LHCN-M2 (cell line): ENCODE measurements around the gene FUT4. TPM values are rescaled to one million over a fixed set of nuclear protein-coding genes. Genes with fewer than 3 reads are reported as not detected.
"Not testable (repeated sequence)": the region's sequence is repeated elsewhere in the genome, so short reads cannot be mapped to it uniquely, and the experiment has no call there.

Experiments
- DNase-seq: peaks from one replicate; pipeline ENCODE4 v3.0.0-alpha.2; 2012; ENCODE audit warnings: low read depth
- total RNA-seq: library from RNA; depleted of rRNA; stranded (reverse); fragments of >200 nt; gene quantifications from 2 replicates; pipeline ENCODE4 v1.2.3, GENCODE V29; 2014

FUT4 gene
- total RNA-seq, 1 experiment from 2014 or later: 4.8 TPM

GRCh38 chr11:94567181-94567670 lies 23.5 kb downstream of the FUT4 start, which contains the start of gene PIWIL4:
PIWIL4 (plus strand) TSS chr11:94567368; CDS start chr11:94567519, 151 bp downstream.
- DNase-seq: no peak

GRCh38 chr11:94568200-94568599 lies 24.5 kb downstream of the FUT4 start:
- DNase-seq: no peak

GRCh38 chr11:94568717-94569116 lies 25.0 kb downstream of the FUT4 start:
- no peak for DNase-seq

- DNase-seq: not testable (repeated sequence)
Measured at GRCh38 chr11:94572975-94573374, 29.3 kb downstream of the FUT4 start.

GRCh38 chr11:94574193-94574961 lies 30.7 kb downstream of the FUT4 start:
- peak; percentile 74 for DNase-seq

- DNase-seq: no peak
Measured at GRCh38 chr11:94576306-94576705, 32.6 kb downstream of the FUT4 start.

- no peak for DNase-seq
Measured at GRCh38 chr11:94577841-94578240, 34.1 kb downstream of the FUT4 start.

GRCh38 chr11:94581926-94582325 lies 38.2 kb downstream of the FUT4 start:
- DNase-seq: no peak

GRCh38 chr11:94583213-94583865 lies 39.6 kb downstream of the FUT4 start:
- DNase-seq: no peak

- no peak for DNase-seq
Measured at GRCh38 chr11:94583866-94584500, 40.3 kb downstream of the FUT4 start.

- no peak for DNase-seq
Measured at GRCh38 chr11:94584978-94585377, 41.3 kb downstream of the FUT4 start.

GRCh38 chr11:94585399-94585798 lies 41.7 kb downstream of the FUT4 start:
- DNase-seq: no peak

GRCh38 chr11:94586546-94586945 lies 42.8 kb downstream of the FUT4 start:
- DNase-seq: no peak

- DNase-seq: no peak
Measured at GRCh38 chr11:94586978-94587377, 43.3 kb downstream of the FUT4 start.

- DNase-seq: no peak
Measured at GRCh38 chr11:94588366-94588942, 44.7 kb downstream of the FUT4 start.

GRCh38 chr11:94590352-94591041 lies 46.8 kb downstream of the FUT4 start:
- DNase-seq: no peak

GRCh38 chr11:94593030-94593429 lies 49.3 kb downstream of the FUT4 start:
- DNase-seq: peak; percentile 12

- no peak for DNase-seq
Measured at GRCh38 chr11:94595076-94595475, 51.4 kb downstream of the FUT4 start.

GRCh38 chr11:94597896-94598295 lies 54.2 kb downstream of the FUT4 start:
- DNase-seq: no peak
